Neural cell (in vitro differentiated cells): ENCODE data around the gene SLC25A34.

Experiments
- CTCF ChIP-seq: fragments of 450-650 bp; IDR thresholded peaks from 2 replicates; pipeline ENCODE4 v1.5.1; 2014; ENCODE audit warnings: antibody characterized with exemption, mild to moderate bottlenecking, moderate library complexity; ENCODE audit not compliant: poor library complexity, severe bottlenecking
- EP300 ChIP-seq: fragments of 450-650 bp; conservative IDR thresholded peaks from 2 replicates; pipeline ENCODE4 v1.6.1; 2014; ENCODE audit warnings: antibody characterized with exemption, mild to moderate bottlenecking, moderate library complexity; ENCODE audit not compliant: poor library complexity, severe bottlenecking
- POLR2AphosphoS5 ChIP-seq: IDR thresholded peaks from 2 replicates; pipeline ENCODE4 v1.6.1; 2012
- RAD21 ChIP-seq: fragments of 450-650 bp; conservative IDR thresholded peaks from 2 replicates; pipeline ENCODE4 v1.6.1; 2014; ENCODE audit warnings: antibody characterized with exemption, mild to moderate bottlenecking, moderate library complexity
- SMC3 ChIP-seq: fragments of 450-650 bp; conservative IDR thresholded peaks from 2 replicates; pipeline ENCODE4 v1.6.1; 2014; ENCODE audit warnings: antibody characterized with exemption, mild to moderate bottlenecking, moderate library complexity; ENCODE audit not compliant: poor library complexity

DNA sequence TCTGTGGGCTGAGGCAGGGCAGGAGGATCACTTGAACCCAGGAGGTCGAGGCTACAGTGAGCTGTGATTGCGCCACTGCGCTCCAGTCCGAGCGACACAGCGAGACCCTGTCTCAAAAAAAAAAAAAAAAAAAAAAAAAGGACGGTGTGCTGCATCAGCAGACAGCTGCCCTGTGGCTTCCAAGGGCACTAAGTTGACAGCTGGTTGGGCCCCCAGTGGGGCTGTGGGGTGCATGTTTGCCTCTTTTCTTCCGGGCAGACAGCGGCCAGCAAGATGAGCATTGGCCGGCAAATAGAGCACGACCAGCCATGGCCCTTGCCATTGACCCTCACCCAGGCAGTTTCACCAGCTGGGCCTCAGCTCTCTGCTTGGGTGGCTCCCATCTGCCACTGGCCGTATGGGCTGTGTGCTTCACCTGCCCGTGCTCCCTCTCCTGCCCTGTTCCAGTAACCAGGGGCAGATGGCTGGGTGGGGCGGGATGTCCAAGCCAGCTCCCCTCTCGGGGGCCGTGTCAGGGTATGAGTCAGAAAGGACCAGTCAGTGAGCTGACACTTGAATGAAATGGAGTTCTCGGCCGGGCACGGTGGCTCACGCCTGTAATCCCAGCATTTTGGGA lies 12.3 kb upstream of the SLC25A34 start:
- TF ChIP-seq EP300 (no peak), RAD21 (no peak), CTCF (no peak), POLR2AphosphoS5 (no peak), SMC3 (no peak)
